GM19438 (cell line): Measurements from ENCODE around the gene CCDC149.

Source experiments
- ATAC-seq: cut with Tn5 transposase; IDR thresholded peaks from one replicate; pipeline ENCODE4 v1.9.1; 2021; ENCODE audit warnings: low read depth; ENCODE audit not compliant: unreplicated experiment

CCDC149 gene

DNA sequence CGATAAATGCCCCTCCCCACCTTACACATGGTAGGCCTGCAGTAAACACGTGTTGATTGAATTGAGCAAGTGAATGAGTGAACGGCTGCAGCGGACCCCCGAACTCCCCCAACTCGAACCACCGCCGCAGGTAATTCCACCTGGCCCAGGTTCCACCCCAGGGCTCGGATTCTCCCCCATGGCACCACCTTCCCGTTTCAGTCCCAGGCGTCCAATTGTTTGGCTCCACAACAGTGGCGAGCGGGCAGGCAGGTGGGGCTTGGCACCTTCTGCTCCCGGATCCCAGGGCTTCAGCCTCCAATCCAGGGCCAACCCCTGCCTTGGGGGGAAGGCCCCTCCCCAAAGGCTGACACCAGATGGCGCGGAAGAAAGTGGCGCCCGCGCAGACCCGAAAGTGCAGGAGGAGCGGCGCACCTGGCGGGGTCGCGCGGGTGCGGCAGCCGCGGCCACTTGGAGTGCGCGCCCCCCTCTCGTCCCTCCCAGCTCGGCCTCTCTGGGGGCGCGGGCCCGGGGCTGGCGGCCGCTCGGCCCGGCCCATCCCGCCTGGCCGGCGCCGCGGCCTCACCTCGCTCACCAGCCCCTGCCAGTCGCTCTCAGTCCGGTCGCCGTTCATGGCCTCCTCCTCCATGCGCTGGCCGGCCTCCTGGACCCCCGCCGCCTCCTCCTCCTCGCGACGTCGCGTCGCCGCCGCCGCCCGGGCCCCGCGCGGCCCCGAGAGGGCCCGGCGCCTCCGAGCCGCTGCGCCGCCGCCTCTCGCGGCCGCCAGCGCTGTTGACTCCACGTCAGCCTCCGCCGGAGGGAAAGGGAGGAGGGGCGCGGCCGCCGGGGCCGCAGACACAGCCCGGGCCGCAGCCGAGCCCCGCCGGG lies at the start of gene CCDC149:
CCDC149 (minus strand) TSS at position 791 of the 867 bp plus-strand sequence; CDS start at position 613, 178 bp downstream.
- ATAC-seq, result no peak

GRCh38 chr4:24957886-24958285 lies 45.0 kb upstream of the CCDC149 start:
- ATAC-seq, result no peak

DNA sequence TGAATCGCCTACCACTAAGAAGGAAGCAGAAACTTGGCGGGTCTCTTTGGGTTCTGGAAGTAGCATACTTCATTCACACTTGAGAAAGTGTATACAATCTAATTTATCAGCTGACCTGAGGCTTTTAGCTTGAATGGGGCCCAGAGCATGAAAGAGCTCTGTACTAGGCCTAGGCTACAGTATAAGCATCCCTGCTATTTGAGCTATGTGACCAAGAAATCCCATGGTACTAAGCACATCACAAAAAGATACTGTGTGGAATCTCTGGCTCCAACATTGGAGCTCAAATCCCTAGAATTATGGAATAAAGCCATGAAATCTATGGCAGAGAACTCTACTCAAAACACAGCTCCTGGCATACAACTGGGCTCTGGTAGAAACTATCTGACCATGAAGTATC lies 43.9 kb upstream of the CCDC149 start:
- ATAC-seq, result no peak

GRCh38 chr4:24956091-24956490 lies 43.2 kb upstream of the CCDC149 start:
- ATAC-seq, result no peak

GRCh38 chr4:24952667-24953066 lies 39.8 kb upstream of the CCDC149 start:
- ATAC-seq, result no peak

DNA sequence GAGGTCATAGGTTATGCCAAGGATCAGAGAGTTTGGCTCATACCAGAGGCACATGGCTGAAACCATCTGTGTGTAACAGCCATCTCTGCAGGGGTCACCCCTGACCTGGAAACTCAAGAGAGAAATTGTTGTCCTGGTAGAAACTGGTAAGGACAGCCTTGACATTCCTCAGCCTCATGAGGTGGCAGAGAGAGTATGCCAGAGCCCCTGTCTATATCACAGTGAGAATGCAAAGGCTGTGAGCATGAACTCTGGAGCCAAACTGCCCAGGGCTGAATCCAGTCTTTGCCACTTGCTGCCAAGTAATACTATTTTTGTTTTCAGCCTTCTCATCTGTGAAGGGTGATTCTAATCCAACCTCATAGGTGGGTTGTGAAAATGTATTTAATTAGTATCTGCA lies 37.1 kb upstream of the CCDC149 start:
- no peak for ATAC-seq

- no peak for ATAC-seq
These were observed 25.1 kb upstream of the CCDC149 start for GRCh38 chr4:24937917-24938281.

DNA sequence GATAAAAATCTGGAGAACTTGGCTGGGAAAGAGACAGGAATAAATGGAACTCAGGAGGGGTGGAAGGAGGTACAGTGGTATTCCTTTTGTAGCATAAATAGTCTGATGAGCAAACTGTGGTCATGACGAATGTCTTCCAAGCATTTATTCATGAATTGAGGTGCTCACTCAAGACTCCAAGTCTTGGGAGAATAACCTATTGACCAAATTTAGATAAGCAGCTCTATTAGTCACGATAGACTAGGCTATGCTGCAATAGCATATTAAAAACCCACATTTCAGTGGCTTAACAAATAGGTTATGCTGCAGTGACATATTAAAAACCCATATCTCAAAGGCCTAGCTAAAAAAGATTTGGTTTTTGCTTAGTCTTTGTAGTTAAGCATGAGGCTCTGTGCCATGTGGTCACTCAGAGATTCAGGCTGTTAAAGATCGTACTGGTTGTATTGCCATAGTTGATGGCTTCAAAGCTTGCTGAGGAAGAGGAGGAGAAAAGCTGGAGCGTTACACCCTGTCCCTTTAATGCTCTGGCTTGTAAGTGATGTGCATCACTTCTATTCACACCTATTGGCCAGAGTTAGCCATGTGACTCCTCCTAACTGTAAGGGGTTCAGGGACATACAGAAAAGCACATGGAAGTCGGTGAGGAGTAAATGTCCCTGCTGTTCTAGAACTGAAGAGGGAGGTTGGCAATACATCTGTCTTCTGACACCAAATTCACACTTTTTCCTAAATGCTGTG lies 24.5 kb upstream of the CCDC149 start:
- no peak for ATAC-seq

GRCh38 chr4:24935856-24936255 lies 23.0 kb upstream of the CCDC149 start:
- no peak for ATAC-seq

- no peak for ATAC-seq
These were observed 21.5 kb upstream of the CCDC149 start for GRCh38 chr4:24934311-24934710.

- no peak for ATAC-seq
These were observed 20.9 kb upstream of the CCDC149 start for GRCh38 chr4:24933684-24934275.

GRCh38 chr4:24932515-24933225 lies 19.8 kb upstream of the CCDC149 start:
- no peak for ATAC-seq

DNA sequence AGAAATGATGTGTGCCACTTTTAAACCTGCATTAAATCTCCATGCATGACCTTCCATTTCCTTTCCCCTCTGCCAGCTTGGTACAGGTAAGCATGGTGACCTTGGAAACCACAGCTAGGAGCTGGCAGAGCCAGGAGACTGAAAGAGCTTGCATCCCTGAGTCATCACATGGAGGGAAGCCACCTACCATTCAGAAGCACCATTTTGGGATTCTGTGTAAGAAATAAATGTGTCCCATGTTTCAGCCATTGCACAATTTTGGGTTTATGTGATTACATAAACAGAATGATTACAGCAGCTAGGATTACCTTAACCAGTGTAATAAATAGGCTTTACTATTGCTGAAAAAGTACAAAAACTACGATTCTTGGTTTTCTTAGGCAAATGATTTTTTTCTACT lies 17.3 kb upstream of the CCDC149 start:
- no peak for ATAC-seq

DNA sequence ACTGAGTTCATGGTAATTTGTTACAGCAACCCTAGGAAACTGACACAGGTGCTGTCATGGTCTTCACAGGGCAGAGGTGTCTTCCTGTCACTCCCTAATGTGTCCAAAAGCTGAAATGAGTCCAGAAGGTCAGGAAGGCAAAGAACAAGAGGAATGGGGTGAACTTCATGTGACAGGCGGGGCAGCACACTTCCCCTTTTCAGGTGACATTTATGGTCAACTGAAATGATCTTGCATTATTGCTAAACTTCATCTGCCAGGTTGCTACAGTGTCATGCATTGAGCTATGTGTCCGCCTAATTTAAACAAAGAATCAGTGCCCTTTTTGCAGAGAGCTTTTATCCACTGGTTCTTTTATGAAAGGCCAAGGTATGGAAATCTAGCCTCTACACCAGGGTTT lies 15.9 kb upstream of the CCDC149 start:
- no peak for ATAC-seq

GRCh38 chr4:24927049-24927448 lies 14.2 kb upstream of the CCDC149 start:
- ATAC-seq, result no peak

GRCh38 chr4:24924309-24924781 lies 11.5 kb upstream of the CCDC149 start:
- no peak for ATAC-seq

DNA sequence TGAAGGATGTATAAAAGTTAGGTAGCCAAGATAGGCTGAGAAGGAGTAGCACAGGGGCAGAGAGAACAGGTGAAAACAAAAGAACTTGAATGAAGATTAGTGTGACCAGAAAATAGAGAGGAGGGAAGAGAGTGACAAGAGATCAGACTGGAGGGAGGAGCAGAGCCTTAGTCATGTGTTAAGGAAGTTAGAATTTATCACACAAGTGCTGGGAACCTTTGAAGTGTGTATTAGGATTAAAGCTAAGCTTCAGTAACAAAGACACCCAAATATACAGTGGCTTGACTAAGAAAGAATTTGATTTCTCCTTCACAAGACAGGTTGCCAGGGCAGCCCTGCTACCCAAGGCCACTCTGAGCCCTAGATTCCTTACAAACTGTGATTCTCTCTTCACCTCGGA lies 10.7 kb upstream of the CCDC149 start:
- ATAC-seq, result no peak

GRCh38 chr4:24923002-24923401 lies 10.2 kb upstream of the CCDC149 start:
- ATAC-seq, result no peak

DNA sequence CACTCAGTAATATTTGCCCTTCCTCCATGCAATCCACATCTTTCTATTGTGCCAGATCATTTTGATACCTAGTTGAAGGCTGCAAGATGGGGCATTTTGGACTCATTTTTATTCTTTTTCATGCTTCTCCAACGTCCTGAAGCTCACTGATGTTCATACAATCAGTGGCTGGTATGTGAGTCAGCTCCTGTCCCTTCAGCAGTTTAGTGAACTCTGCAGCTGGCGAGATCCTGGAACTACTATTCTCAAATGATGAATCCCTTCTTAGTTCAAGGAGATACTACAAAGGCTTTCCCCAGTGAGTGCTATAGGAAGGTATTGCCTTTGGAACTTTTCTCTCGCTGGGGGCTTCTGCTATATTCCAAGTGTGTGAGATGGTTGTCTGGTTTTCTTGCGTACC lies 9.6 kb upstream of the CCDC149 start:
- ATAC-seq, result no peak

- no peak for ATAC-seq
These were observed 8.6 kb upstream of the CCDC149 start for GRCh38 chr4:24921491-24921890.

- ATAC-seq, result no peak
These were observed 7.2 kb upstream of the CCDC149 start for GRCh38 chr4:24920008-24920407.
